GM21723 (cell line): ENCODE measurements around the gene P2RX3.

Source experiments
- ATAC-seq: cut with Tn5 transposase; IDR thresholded peaks from one replicate; pipeline ENCODE4 v1.9.1; 2021; ENCODE audit warnings: mild to moderate bottlenecking, moderate library complexity; ENCODE audit not compliant: unreplicated experiment

Gene P2RX3

GRCh38 chr11:57414612-57415212 is 76.6 kb downstream of the P2RX3 start:
- ATAC-seq, result no peak

- no peak for ATAC-seq
Measured at GRCh38 chr11:57416436-57416835, 78.3 kb downstream of the P2RX3 start.

DNA sequence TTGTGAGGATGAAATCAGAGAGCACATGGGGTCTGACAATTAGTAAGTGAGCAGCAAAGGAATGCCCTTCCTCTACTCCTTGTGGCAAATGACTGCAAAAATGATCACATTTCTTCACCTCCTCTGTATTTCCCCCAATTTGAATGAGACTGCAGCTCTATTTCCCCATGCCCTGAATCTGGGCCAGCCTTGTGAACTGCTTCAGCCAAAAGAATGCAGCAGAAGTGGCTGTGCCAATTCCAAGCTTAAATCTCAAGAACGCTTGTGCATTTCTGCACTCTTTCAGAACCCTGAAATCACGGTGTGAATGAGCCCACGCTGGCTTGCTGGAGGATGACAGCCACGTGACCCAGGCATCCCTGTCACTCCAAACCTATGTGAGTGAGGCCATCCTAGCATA is 78.9 kb downstream of the P2RX3 start:
- ATAC-seq, result no peak

DNA sequence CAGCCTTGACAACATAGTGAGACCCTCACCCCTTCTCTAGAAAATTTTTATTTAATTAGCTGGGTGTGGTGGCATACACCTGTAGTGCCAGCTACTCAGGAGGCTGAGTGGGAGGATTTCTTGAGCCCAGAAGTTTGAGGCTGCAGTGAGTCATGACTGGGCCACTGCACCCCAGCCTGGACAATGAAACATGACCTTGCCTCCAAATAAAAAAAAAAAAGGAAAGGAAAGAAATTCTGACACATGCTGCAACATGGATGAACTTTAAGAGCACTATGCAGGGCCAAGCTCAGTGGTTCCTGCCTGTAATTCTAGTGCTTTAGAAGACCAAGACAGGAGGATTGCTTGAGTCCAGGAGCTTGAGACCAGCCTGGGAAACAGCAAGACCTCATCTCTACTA is 80.0 kb downstream of the P2RX3 start:
- ATAC-seq, result no peak

DNA sequence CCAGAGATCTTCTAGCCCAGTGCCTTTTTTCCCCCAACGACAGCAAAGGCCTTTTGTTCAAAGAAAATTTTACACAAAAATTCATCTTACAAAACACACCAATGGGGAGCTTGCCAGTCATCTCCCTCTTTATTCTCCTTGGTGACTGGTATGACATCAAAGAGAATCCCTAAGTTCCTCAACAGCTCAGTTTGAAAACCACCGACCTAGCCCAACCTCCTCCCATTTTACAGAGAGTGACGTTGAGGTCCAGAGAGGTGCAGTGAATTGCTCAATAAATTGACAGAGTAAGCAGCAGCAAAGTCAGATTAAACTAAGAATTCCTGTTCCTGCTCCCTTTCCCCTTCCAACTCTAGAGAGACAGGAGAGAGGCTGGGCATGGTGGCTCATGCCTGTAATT is 81.0 kb downstream of the P2RX3 start:
- no peak for ATAC-seq

- ATAC-seq, result no peak
Measured at GRCh38 chr11:57421066-57421465, 82.9 kb downstream of the P2RX3 start.

GRCh38 chr11:57421805-57422204 is 83.7 kb downstream of the P2RX3 start:
- no peak for ATAC-seq
